Measurements from ENCODE around the gene AKAP6. TPM values are rescaled to one million over a fixed set of nuclear protein-coding genes. Genes with fewer than 3 reads are reported as not detected.

Gene AKAP6
- total RNA-seq, 1 experiment from 2014 or later = 2.3 TPM

DNA sequence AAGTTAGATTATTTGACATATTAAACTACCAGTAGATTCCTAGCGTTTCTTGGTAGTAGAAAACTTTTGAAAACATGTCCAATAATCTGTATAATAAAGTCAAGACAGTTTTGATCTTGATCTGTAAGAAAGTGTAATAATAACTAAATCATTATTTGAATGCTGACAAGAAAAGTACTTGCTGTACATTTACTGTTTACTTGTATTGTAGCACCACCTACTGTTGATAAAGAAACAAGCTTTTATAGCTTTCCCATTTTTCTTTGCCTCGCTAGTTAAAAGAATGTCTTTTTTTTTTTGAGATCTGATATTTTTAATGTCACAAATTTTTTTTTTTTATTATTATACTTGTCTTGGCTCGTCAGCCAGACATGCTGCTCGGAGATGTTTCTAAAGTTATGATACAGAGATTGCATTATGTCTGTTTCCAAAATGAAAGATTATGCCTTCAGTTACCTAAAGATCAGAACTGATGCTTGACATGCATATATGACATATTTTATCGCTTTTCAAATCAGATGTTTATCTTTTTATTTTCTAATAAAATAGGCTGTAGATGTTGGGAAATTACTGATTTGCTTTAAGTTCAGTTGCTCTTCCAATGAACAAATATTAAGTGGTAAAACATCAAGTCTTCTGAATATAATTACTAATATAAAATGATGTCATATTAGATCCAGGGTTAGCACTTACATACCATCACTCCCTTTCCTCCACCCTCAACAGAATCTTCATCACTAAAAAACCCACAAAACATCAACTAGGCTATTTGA is 140.5 kb downstream of the AKAP6 start:
- CTCF ChIA-PET = interaction anchor here (0.6 to 4.7 kb wide), 11 partner anchors 42 to 544 kb away, joined by 3 to 87 read pairs (median 5); no protein-coding TSS in a partner anchor
- Mint-ChIP-seq H3K4me1 (ENCODE audit: insufficient read depth, unreplicated experiment) (peaks cover 47% of the 10 kb centered on the region), H3K27me3 (ENCODE audit: insufficient read depth, unreplicated experiment) (no peaks in the 10 kb centered on the region), H3K4me3 (ENCODE audit: unreplicated experiment) (no peak overlapping the region), H3K36me3 (ENCODE audit: insufficient read depth, unreplicated experiment) (peaks cover 13% of the 10 kb centered on the region), H3K9me3 (ENCODE audit: unreplicated experiment) (no peaks in the 10 kb centered on the region), H3K27ac (ENCODE audit: low read depth, unreplicated experiment) (peak overlapping the region; percentile 76)
- POLR2A ChIA-PET = interaction anchor here (0.7 to 5.2 kb wide), 10 partner anchors 41 to 1043 kb away, joined by 4 to 170 read pairs (median 8); partner anchors contain the start of genes ARHGAP5 and DTD2
- intact Hi-C loops (cut with micrococcal nuclease) = loop anchor here (1.0 to 2.0 kb wide), 8 partner anchors 44 to 959 kb away; partner anchors contain the start of gene RNU6-8
- BruUV-seq (replicated peaks) = no TSS peak
- DNase-seq (ENCODE audit: unreplicated experiment) = peak; percentile 50
- TF ChIP-seq, protein P1, sequence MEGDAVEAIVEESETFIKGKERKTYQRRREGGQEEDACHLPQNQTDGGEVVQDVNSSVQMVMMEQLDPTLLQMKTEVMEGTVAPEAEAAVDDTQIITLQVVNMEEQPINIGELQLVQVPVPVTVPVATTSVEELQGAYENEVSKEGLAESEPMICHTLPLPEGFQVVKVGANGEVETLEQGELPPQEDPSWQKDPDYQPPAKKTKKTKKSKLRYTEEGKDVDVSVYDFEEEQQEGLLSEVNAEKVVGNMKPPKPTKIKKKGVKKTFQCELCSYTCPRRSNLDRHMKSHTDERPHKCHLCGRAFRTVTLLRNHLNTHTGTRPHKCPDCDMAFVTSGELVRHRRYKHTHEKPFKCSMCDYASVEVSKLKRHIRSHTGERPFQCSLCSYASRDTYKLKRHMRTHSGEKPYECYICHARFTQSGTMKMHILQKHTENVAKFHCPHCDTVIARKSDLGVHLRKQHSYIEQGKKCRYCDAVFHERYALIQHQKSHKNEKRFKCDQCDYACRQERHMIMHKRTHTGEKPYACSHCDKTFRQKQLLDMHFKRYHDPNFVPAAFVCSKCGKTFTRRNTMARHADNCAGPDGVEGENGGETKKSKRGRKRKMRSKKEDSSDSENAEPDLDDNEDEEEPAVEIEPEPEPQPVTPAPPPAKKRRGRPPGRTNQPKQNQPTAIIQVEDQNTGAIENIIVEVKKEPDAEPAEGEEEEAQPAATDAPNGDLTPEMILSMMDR (IDR thresholded peaks at IDR 0.05; ENCODE audit: unreplicated experiment) = peak; percentile 45

DNA sequence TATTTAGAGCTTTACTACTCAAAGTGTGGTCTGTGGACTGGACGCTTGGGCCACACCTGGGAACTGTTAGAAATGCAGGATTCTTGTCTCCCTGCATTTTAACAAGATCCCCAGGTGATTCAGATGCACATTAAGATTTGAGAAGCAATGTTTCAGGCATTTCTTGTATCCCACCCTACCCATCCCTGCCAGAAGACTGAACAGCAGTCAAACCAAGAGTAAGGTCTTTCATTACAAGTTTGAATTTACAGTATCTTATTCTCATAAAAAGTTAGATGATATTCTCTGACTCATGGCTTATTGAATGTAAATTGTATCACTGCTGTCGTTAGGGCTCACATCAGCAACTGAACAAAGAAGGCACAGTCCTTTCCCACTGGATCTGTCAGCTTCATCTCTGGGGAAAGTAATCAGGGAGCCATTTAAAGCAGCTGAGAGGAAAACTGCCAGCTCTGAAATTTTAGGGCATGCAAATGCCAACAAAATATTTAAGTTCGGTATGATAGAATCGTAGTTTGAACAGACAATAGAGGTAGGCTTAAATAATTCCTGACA is 141.1 kb downstream of the AKAP6 start:
- Mint-ChIP-seq H3K27me3 (ENCODE audit: insufficient read depth, unreplicated experiment) (no peaks in the 10 kb centered on the region), H3K4me3 (ENCODE audit: unreplicated experiment) (no peak overlapping the region), H3K9me3 (ENCODE audit: unreplicated experiment) (no peaks in the 10 kb centered on the region), H3K36me3 (ENCODE audit: insufficient read depth, unreplicated experiment) (peaks cover 13% of the 10 kb centered on the region), H3K4me1 (ENCODE audit: insufficient read depth, unreplicated experiment) (peaks cover 47% of the 10 kb centered on the region), H3K27ac (ENCODE audit: low read depth, unreplicated experiment) (no peak overlapping the region)
- CTCF ChIA-PET = interaction anchor here (0.6 to 4.7 kb wide), 12 partner anchors 24 to 1732 kb away, joined by 3 to 87 read pairs (median 4); no protein-coding TSS in a partner anchor
- DNase-seq (ENCODE audit: unreplicated experiment) = no peak
- no TSS peak for BruUV-seq (replicated peaks)
- POLR2A ChIA-PET = interaction anchor here (1.1 to 5.2 kb wide), 7 partner anchors 41 to 1012 kb away, joined by 5 to 170 read pairs (median 8); partner anchors contain the start of genes ARHGAP5 and DTD2
- TF ChIP-seq, protein P1 (IDR thresholded peaks at IDR 0.05; ENCODE audit: unreplicated experiment) = no peak
- intact Hi-C loops (cut with micrococcal nuclease) = no loop called here

DNA sequence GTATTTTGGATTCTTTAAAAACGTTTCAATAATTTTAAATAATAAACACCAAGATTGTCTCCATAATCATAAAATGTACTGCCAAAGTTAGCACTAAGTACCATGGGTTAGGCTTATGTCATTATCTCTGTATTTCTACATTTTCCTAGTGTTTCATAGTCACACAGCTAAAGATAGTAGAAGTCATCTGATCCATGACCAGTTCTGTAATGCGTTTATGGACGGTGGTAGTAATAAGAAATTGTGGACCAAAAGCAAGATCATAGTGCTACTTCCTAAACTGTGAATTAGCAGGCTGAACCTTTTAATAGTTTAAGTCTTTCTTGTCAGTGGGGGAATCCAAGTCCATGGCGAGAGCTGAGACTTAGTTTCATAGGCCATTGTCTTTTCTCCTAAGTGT is 142.1 kb downstream of the AKAP6 start:
- TF ChIP-seq, protein P1 (IDR thresholded peaks at IDR 0.05; ENCODE audit: unreplicated experiment) = no peak
- ChIA-PET POLR2A (interaction anchor here (0.6 to 5.2 kb wide), 4 partner anchors 40 to 545 kb away, joined by 3 to 170 read pairs (median 9); partner anchors contain the start of gene ARHGAP5), CTCF (interaction anchor here (0.6 to 4.7 kb wide), 6 partner anchors 40 to 1125 kb away, joined by 3 to 87 read pairs (median 9); no protein-coding TSS in a partner anchor)
- no peak overlapping the region for H3K27ac Mint-ChIP-seq (ENCODE audit: low read depth, unreplicated experiment)
- H3K4me1 Mint-ChIP-seq (ENCODE audit: insufficient read depth, unreplicated experiment) = peaks cover 47% of the 10 kb centered on the region
- intact Hi-C loops (cut with micrococcal nuclease) = no loop called here
- H3K9me3 Mint-ChIP-seq (ENCODE audit: unreplicated experiment) = no peaks in the 10 kb centered on the region
- no peak for DNase-seq (ENCODE audit: unreplicated experiment)
- H3K36me3 Mint-ChIP-seq (ENCODE audit: insufficient read depth, unreplicated experiment) = peaks cover 13% of the 10 kb centered on the region
- H3K4me3 Mint-ChIP-seq (ENCODE audit: unreplicated experiment) = no peak overlapping the region
- BruUV-seq (replicated peaks) = no TSS peak
- H3K27me3 Mint-ChIP-seq (ENCODE audit: insufficient read depth, unreplicated experiment) = no peaks in the 10 kb centered on the region

DNA sequence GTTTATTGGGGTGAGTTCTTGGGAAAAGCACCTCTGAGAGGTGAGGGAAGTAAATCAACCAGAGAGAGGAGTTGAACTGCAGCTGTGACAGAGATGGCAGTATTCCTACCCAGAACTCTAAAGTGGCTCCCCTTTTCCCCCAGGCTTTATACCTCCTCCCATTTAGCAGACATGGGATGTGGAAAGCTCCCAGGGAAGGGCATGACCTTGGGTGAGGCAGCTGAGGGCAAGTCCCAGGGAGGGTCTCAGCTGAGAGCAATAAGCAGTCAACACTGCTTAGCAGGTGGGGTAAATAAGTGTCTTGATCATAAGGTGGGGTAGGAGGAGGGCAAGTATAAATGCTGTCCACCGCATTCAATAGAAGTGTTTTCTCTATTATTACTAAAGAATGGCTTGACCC is 143.0 kb downstream of the AKAP6 start:
- TF ChIP-seq, protein P1 (IDR thresholded peaks at IDR 0.05; ENCODE audit: unreplicated experiment) = no peak
- POLR2A ChIA-PET = interaction anchor here (0.6 to 5.2 kb wide), 13 partner anchors 24 to 545 kb away, joined by 3 to 170 read pairs (median 3); no protein-coding TSS in a partner anchor
- Mint-ChIP-seq H3K27me3 (ENCODE audit: insufficient read depth, unreplicated experiment) (no peaks in the 10 kb centered on the region), H3K27ac (ENCODE audit: low read depth, unreplicated experiment) (peak overlapping the region; percentile 86), H3K4me3 (ENCODE audit: unreplicated experiment) (no peak overlapping the region), H3K9me3 (ENCODE audit: unreplicated experiment) (no peaks in the 10 kb centered on the region), H3K4me1 (ENCODE audit: insufficient read depth, unreplicated experiment) (peaks cover 47% of the 10 kb centered on the region), H3K36me3 (ENCODE audit: insufficient read depth, unreplicated experiment) (peaks cover 13% of the 10 kb centered on the region)
- intact Hi-C loops (cut with micrococcal nuclease) = no loop called here
- DNase-seq (ENCODE audit: unreplicated experiment) = no peak
- no TSS peak for BruUV-seq (replicated peaks)
- CTCF ChIA-PET = interaction anchor here (0.5 to 4.7 kb wide), 10 partner anchors 39 to 1243 kb away, joined by 3 to 87 read pairs (median 3); no protein-coding TSS in a partner anchor
